Measurements from ENCODE around the gene ADH1C.

Gene ADH1C

GRCh38 chr4:99352602-99353537 lies at the start of gene ADH1C:
Gene ADH1C (minus strand): TSS chr4:99352746. CDS start chr4:99352675, 71 bp downstream.
- no peak within 1 kb of the TSS for H3K4me3 Mint-ChIP-seq
- no peaks in the 10 kb centered on the region for H3K4me1 Mint-ChIP-seq
- H3K27me3 Mint-ChIP-seq = peaks cover 15% of the 10 kb centered on the region
- no peak for ATAC-seq (replicated peaks; ENCODE audit: extremely low read depth, poor library complexity, severe bottlenecking)
- H3K9me3 Mint-ChIP-seq = peaks cover 5% of the 10 kb centered on the region
- H3K36me3 Mint-ChIP-seq (ENCODE audit: insufficient read depth) = no peaks in the 10 kb centered on the region
- H3K27ac Mint-ChIP-seq (ENCODE audit: low read depth) = no peak within 1 kb of the TSS
- no peak for DNase-seq (ENCODE audit: low spot score in 2 of 2)

DNA sequence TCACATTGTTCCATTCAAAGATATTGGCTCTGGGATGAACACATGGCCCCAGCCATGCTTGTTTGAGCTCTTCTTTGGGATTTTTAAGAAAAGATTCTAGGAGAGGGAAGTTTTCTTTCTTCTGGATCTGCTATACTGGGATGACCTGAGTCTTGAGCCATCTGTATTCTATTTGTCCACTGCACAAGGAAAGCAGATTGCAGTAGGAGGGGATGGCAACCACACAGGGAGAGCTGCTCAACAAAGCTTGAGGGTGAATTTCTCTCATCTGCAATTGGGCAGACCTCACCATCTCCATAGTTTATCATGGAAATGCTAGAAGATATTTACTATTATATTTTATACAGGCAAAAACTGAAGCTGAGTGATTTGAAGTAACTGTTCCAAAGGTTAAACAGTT lies 48.3 kb upstream of the ADH1C start:
- H3K9me3 Mint-ChIP-seq = no peaks in the 10 kb centered on the region
- H3K27me3 Mint-ChIP-seq = no peaks in the 10 kb centered on the region
- H3K27ac Mint-ChIP-seq (ENCODE audit: low read depth) = no peak overlapping the region
- H3K4me3 Mint-ChIP-seq = no peak overlapping the region
- no peaks in the 10 kb centered on the region for H3K36me3 Mint-ChIP-seq (ENCODE audit: insufficient read depth)
- ATAC-seq (replicated peaks; ENCODE audit: extremely low read depth, poor library complexity, severe bottlenecking) (no peak), DNase-seq (ENCODE audit: low spot score in 2 of 2) (no peak)
- peaks cover 6% of the 10 kb centered on the region for H3K4me1 Mint-ChIP-seq

DNA sequence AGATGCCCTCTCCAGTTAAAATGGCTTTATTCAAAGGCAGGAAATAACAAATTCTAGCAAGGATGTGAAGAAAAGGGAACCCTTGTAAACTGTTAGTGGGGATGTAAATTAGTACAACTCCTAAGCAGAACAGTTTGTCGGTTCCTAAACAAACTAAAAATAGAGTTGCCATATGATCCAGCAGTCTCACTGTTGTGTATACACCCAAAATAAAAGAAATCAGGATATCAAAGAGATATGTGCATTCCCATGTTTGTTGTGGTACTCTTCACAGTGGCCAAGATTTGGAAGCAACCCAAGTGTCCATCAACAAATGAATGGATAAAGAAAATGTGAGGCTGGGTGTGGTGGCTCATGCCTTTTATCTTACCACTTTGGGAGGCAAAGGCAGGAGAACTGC lies 46.5 kb upstream of the ADH1C start:
- H3K27me3 Mint-ChIP-seq = peaks cover 4% of the 10 kb centered on the region
- H3K36me3 Mint-ChIP-seq (ENCODE audit: insufficient read depth) = no peaks in the 10 kb centered on the region
- H3K27ac Mint-ChIP-seq (ENCODE audit: low read depth) = no peak overlapping the region
- no peaks in the 10 kb centered on the region for H3K4me1 Mint-ChIP-seq
- H3K9me3 Mint-ChIP-seq = no peaks in the 10 kb centered on the region
- H3K4me3 Mint-ChIP-seq = no peak overlapping the region
- ATAC-seq (replicated peaks; ENCODE audit: extremely low read depth, poor library complexity, severe bottlenecking) (no peak), DNase-seq (ENCODE audit: low spot score in 2 of 2) (no peak)

DNA sequence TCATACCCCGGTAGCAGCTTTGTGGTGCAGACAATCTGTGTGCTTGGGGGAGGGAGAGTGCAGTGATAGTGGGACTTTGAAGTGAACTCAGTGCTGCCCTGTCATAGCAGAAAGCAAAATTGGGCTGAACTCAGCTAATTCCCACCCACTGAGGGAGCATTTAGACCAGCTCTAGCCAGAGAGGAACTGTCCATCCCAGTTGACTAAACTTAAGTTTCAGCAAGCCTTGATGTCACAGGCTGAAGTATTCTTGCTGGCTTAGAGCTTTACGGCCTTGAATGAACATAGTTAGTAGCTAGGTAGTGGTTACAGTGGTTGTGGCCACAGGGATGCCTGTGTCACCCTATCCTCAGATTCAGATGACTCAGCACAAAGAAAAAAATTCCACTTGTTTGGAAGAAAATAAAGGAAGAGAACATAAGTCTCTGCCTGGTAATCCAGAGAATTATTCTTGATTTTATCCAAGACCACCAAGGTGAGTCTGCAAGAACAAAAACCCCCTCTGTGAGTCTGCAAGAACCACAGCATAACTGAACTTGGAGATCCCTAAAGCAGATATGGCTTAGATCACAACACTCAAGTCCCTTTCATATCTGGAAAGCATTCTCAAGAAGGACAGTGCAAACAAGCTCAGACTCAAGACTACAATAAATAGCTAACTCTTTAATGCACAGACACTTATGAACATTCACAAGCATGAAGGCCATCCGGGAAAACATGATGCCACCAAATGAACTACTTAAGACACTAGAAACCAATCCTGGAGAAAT lies 43.2 kb upstream of the ADH1C start:
- H3K36me3 Mint-ChIP-seq (ENCODE audit: insufficient read depth) = no peaks in the 10 kb centered on the region
- no peak overlapping the region for H3K4me3 Mint-ChIP-seq
- peaks cover 15% of the 10 kb centered on the region for H3K27me3 Mint-ChIP-seq
- no peaks in the 10 kb centered on the region for H3K4me1 Mint-ChIP-seq
- ATAC-seq (replicated peaks; ENCODE audit: extremely low read depth, poor library complexity, severe bottlenecking) (no peak), DNase-seq (ENCODE audit: low spot score in 2 of 2) (no peak)
- H3K9me3 Mint-ChIP-seq = no peaks in the 10 kb centered on the region
- H3K27ac Mint-ChIP-seq (ENCODE audit: low read depth) = no peak overlapping the region

GRCh38 chr4:99394896-99395295 lies 42.4 kb upstream of the ADH1C start:
- Mint-ChIP-seq H3K9me3 (no peaks in the 10 kb centered on the region), H3K36me3 (ENCODE audit: insufficient read depth) (no peaks in the 10 kb centered on the region), H3K27ac (ENCODE audit: low read depth) (no peak overlapping the region), H3K4me1 (no peaks in the 10 kb centered on the region), H3K4me3 (no peak overlapping the region), H3K27me3 (peaks cover 20% of the 10 kb centered on the region)
- ATAC-seq (replicated peaks; ENCODE audit: extremely low read depth, poor library complexity, severe bottlenecking) = no peak
- no peak for DNase-seq (ENCODE audit: low spot score in 2 of 2)

GRCh38 chr4:99390055-99390454 lies 37.5 kb upstream of the ADH1C start:
- H3K9me3 Mint-ChIP-seq = no peaks in the 10 kb centered on the region
- no peak overlapping the region for H3K4me3 Mint-ChIP-seq
- no peak overlapping the region for H3K27ac Mint-ChIP-seq (ENCODE audit: low read depth)
- DNase-seq (ENCODE audit: low spot score in 2 of 2) (no peak), ATAC-seq (replicated peaks; ENCODE audit: extremely low read depth, poor library complexity, severe bottlenecking) (no peak)
- H3K4me1 Mint-ChIP-seq = no peaks in the 10 kb centered on the region
- no peaks in the 10 kb centered on the region for H3K36me3 Mint-ChIP-seq (ENCODE audit: insufficient read depth)
- peaks cover 51% of the 10 kb centered on the region for H3K27me3 Mint-ChIP-seq

DNA sequence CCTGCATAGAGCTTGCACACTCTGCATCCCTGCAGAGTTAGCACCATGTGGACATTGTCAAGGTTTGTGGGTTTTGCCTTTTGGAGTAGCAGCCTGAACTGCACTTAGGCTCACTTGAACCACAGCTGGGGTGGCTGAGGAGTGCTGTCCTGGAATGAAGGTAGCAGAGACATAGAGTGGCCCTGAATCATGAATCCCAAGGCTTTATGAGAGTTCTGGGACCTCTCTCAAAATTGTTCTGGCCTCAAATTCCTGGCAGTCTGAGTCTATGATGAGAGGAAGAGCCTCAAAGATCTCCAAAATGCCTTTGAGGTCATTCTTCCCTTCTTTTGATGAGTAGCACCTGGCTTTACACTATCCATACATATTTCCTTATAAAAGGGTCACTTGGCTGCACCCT lies 37.1 kb upstream of the ADH1C start:
- no peaks in the 10 kb centered on the region for H3K36me3 Mint-ChIP-seq (ENCODE audit: insufficient read depth)
- no peaks in the 10 kb centered on the region for H3K9me3 Mint-ChIP-seq
- ATAC-seq (replicated peaks; ENCODE audit: extremely low read depth, poor library complexity, severe bottlenecking) (no peak), DNase-seq (ENCODE audit: low spot score in 2 of 2) (no peak)
- H3K27me3 Mint-ChIP-seq = peaks cover 51% of the 10 kb centered on the region
- no peak overlapping the region for H3K27ac Mint-ChIP-seq (ENCODE audit: low read depth)
- H3K4me3 Mint-ChIP-seq = no peak overlapping the region
- H3K4me1 Mint-ChIP-seq = no peaks in the 10 kb centered on the region

GRCh38 chr4:99383833-99384392 lies 31.4 kb upstream of the ADH1C start:
- Mint-ChIP-seq H3K27me3 (peaks cover 55% of the 10 kb centered on the region), H3K4me1 (no peaks in the 10 kb centered on the region), H3K36me3 (ENCODE audit: insufficient read depth) (no peaks in the 10 kb centered on the region), H3K9me3 (no peaks in the 10 kb centered on the region), H3K27ac (ENCODE audit: low read depth) (no peak overlapping the region), H3K4me3 (no peak overlapping the region)
- DNase-seq (ENCODE audit: low spot score in 2 of 2) (no peak), ATAC-seq (replicated peaks; ENCODE audit: extremely low read depth, poor library complexity, severe bottlenecking) (no peak)

GRCh38 chr4:99383399-99383798 lies 30.9 kb upstream of the ADH1C start:
- Mint-ChIP-seq H3K4me3 (no peak overlapping the region), H3K27me3 (peaks cover 55% of the 10 kb centered on the region), H3K36me3 (ENCODE audit: insufficient read depth) (no peaks in the 10 kb centered on the region), H3K4me1 (no peaks in the 10 kb centered on the region), H3K9me3 (no peaks in the 10 kb centered on the region), H3K27ac (ENCODE audit: low read depth) (no peak overlapping the region)
- ATAC-seq (replicated peaks; ENCODE audit: extremely low read depth, poor library complexity, severe bottlenecking) (no peak), DNase-seq (ENCODE audit: low spot score in 2 of 2) (no peak)

- Mint-ChIP-seq H3K36me3 (ENCODE audit: insufficient read depth) (no peaks in the 10 kb centered on the region), H3K27me3 (peaks cover 51% of the 10 kb centered on the region), H3K9me3 (no peaks in the 10 kb centered on the region), H3K4me3 (no peak overlapping the region), H3K4me1 (no peaks in the 10 kb centered on the region), H3K27ac (ENCODE audit: low read depth) (no peak overlapping the region)
- DNase-seq (ENCODE audit: low spot score in 2 of 2) (no peak), ATAC-seq (replicated peaks; ENCODE audit: extremely low read depth, poor library complexity, severe bottlenecking) (no peak)
Observed at GRCh38 chr4:99382745-99383360, 30.3 kb upstream of the ADH1C start.

DNA sequence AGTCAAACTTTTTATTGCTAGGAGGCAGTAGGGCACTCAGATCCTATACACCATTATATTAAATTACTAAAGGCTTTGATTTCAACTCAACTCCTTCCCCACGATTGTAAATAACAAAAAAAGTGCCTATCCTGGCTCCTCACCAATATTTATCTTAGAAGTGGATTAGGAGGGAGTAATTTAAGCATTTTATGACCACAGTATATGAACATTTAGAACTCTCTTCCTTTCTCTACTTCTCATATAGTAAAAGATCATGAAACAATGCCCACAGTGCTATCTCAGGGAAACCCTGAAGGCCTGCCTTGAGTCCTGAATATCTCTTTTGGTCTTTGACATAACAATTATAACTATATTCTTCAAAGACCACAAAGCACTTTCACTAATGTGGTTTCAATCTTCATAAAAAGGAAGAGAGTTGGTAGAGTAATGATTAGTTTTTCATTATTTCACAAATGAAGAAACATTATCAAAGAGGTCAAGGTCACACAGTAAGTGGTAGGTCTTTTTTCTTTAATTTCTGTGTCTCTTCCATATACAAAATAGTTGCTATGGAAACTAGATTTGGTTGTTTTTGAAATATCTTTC lies 29.1 kb upstream of the ADH1C start:
- H3K4me1 Mint-ChIP-seq = no peaks in the 10 kb centered on the region
- no peaks in the 10 kb centered on the region for H3K36me3 Mint-ChIP-seq (ENCODE audit: insufficient read depth)
- no peaks in the 10 kb centered on the region for H3K9me3 Mint-ChIP-seq
- DNase-seq (ENCODE audit: low spot score in 2 of 2) (no peak), ATAC-seq (replicated peaks; ENCODE audit: extremely low read depth, poor library complexity, severe bottlenecking) (no peak)
- peaks cover 54% of the 10 kb centered on the region for H3K27me3 Mint-ChIP-seq
- no peak overlapping the region for H3K27ac Mint-ChIP-seq (ENCODE audit: low read depth)
- H3K4me3 Mint-ChIP-seq = no peak overlapping the region

- H3K4me3 Mint-ChIP-seq = no peak overlapping the region
- DNase-seq (ENCODE audit: low spot score in 2 of 2) (no peak), ATAC-seq (replicated peaks; ENCODE audit: extremely low read depth, poor library complexity, severe bottlenecking) (no peak)
- H3K27me3 Mint-ChIP-seq = peaks cover 64% of the 10 kb centered on the region
- peaks cover 2% of the 10 kb centered on the region for H3K36me3 Mint-ChIP-seq (ENCODE audit: insufficient read depth)
- H3K9me3 Mint-ChIP-seq = peaks cover 6% of the 10 kb centered on the region
- H3K4me1 Mint-ChIP-seq = no peaks in the 10 kb centered on the region
- H3K27ac Mint-ChIP-seq (ENCODE audit: low read depth) = no peak overlapping the region
Observed at GRCh38 chr4:99379571-99379970, 27.0 kb upstream of the ADH1C start.

Measured in central memory CD8-positive, alpha-beta T cell (primary cell).